ENCODE data around the gene PEX16. TPM values are rescaled to one million over a fixed set of nuclear protein-coding genes. Genes with fewer than 3 reads are reported as not detected.

The PEX16 gene
- total and polyA plus RNA-seq, 9 of the 15 experiments (the other 6 are each of a cell fraction or from before 2014, with no cell fraction given): 1.5 to 43.9 (median 14.6) TPM

DNA sequence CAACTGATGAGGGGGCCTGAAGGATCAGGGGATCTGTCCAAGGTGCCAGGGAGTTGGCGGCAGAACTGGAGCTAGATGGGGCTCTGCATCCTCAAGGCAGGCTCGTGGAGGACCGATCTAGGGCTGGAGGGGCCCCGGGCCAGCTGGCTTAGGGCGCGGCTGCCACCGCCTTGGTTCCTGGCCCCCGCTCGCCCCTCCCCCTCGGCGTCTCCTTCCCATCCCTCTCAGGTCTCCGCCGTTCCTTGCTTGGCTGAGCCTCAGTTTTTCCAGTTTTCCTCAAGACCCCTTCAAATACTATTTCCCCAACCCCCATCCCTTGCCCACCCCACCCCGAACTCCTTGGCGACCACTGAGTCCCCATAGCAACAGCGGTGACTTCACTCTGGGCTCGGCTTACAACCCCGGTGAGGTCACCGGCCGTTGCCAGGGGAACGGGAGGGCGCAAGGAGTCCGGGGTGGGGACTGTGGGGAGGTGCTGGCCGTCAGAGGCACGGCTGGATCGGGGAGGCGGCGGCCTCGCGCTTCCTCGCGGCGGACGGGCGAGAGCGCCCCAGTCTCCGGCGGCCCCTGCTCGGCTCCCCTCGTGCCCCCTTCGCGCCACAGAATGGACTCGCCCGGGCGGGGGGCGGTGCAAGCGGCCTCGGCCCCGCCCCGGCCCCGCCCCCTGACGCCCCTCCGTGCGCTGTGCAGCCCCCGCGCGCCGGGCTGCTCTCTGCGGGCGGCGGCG lies 18.1 kb downstream of the PEX16 start (continued):
- TF ChIP-seq, protein P1, sequence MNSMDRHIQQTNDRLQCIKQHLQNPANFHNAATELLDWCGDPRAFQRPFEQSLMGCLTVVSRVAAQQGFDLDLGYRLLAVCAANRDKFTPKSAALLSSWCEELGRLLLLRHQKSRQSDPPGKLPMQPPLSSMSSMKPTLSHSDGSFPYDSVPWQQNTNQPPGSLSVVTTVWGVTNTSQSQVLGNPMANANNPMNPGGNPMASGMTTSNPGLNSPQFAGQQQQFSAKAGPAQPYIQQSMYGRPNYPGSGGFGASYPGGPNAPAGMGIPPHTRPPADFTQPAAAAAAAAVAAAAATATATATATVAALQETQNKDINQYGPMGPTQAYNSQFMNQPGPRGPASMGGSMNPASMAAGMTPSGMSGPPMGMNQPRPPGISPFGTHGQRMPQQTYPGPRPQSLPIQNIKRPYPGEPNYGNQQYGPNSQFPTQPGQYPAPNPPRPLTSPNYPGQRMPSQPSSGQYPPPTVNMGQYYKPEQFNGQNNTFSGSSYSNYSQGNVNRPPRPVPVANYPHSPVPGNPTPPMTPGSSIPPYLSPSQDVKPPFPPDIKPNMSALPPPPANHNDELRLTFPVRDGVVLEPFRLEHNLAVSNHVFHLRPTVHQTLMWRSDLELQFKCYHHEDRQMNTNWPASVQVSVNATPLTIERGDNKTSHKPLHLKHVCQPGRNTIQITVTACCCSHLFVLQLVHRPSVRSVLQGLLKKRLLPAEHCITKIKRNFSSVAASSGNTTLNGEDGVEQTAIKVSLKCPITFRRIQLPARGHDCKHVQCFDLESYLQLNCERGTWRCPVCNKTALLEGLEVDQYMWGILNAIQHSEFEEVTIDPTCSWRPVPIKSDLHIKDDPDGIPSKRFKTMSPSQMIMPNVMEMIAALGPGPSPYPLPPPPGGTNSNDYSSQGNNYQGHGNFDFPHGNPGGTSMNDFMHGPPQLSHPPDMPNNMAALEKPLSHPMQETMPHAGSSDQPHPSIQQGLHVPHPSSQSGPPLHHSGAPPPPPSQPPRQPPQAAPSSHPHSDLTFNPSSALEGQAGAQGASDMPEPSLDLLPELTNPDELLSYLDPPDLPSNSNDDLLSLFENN (IDR thresholded peaks at IDR 0.05; ENCODE audit: low read depth in 2 of 2, low read length in 2 of 2): peak in 1 of 2 experiments; percentile 61; a peak in 1 of 4 replicates
- TF ChIP-seq RREB1 (CRISPR knock-in tag; IDR thresholded peaks at IDR 0.05): 0 out of 2 replicates have a peak, but pooled peaks have one; percentile 28
- TF ChIP-seq CTBP1 (IDR thresholded peaks at IDR 0.05; ENCODE audit: borderline replicate concordance): no peak
- no peak for TF ChIP-seq ZFP1 (CRISPR knock-in tag; IDR thresholded peaks at IDR 0.05)
- TF ChIP-seq ZNF253 (CRISPR knock-in tag; conservative IDR thresholded peaks at IDR 0.05): no peak
- peak; percentile 60 for TF ChIP-seq CREB1 (IDR thresholded peaks at IDR 0.05)
- peak; percentile 40; the same call in 1 of the 2 replicates for TF ChIP-seq CREB1 (CRISPR knock-in tag; IDR thresholded peaks at IDR 0.05)
- TF ChIP-seq ZBTB43 (CRISPR knock-in tag; IDR thresholded peaks at IDR 0.05): 0 out of 2 replicates have a peak, but pooled peaks have one; percentile 51
- no peak for TF ChIP-seq ZNF431 (CRISPR knock-in tag; IDR thresholded peaks at IDR 0.05)
- TF ChIP-seq TEAD2 (tag; IDR thresholded peaks at IDR 0.05): no peak
- no peak for TF ChIP-seq CAMTA2 (CRISPR knock-in tag; conservative IDR thresholded peaks at IDR 0.05)
- TF ChIP-seq TEAD1 (CRISPR knock-in tag; IDR thresholded peaks at IDR 0.05): 0 out of 4 replicates have a peak, but pooled peaks of 1 of the 2 experiments have one; percentile 24
- TF ChIP-seq TARDBP (IDR thresholded peaks at IDR 0.05): no peak
- peak; percentile 95 for TF ChIP-seq MXI1 (IDR thresholded peaks at IDR 0.05; ENCODE audit: low read depth, low read length)
- no peak for TF ChIP-seq TCF3 (CRISPR knock-in tag; IDR thresholded peaks at IDR 0.05)
- peak in 1 of 2 experiments; percentile 94; a peak in 2 of 4 replicates for TF ChIP-seq MLLT1 (IDR thresholded peaks at IDR 0.05)

Data from K562 (cell line).